HG03060 (cell line): ENCODE data around the gene MYL9.
"Not testable (repeated sequence)": the region's sequence is repeated elsewhere in the genome, so short reads cannot be mapped to it uniquely, and the experiment has no call there.

ENCODE experiments used
- ATAC-seq: cut with Tn5 transposase; IDR thresholded peaks from one replicate; pipeline ENCODE4 v1.9.1; 2021; ENCODE audit warnings: low read depth, moderate number of reproducible peaks; ENCODE audit not compliant: unreplicated experiment

MYL9 gene

DNA sequence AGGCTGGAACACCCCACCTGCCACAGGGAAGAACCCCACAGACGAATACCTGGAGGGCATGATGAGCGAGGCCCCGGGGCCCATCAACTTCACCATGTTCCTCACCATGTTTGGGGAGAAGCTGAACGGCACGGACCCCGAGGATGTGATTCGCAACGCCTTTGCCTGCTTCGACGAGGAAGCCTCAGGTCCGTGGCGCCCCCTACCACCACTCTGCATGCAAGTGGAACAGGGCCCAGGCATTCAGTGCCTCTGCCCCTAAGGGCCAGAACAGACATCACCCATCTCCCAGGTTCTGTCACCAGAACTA, 6.6 kb downstream of the MYL9 start:
- ATAC-seq = no peak

DNA sequence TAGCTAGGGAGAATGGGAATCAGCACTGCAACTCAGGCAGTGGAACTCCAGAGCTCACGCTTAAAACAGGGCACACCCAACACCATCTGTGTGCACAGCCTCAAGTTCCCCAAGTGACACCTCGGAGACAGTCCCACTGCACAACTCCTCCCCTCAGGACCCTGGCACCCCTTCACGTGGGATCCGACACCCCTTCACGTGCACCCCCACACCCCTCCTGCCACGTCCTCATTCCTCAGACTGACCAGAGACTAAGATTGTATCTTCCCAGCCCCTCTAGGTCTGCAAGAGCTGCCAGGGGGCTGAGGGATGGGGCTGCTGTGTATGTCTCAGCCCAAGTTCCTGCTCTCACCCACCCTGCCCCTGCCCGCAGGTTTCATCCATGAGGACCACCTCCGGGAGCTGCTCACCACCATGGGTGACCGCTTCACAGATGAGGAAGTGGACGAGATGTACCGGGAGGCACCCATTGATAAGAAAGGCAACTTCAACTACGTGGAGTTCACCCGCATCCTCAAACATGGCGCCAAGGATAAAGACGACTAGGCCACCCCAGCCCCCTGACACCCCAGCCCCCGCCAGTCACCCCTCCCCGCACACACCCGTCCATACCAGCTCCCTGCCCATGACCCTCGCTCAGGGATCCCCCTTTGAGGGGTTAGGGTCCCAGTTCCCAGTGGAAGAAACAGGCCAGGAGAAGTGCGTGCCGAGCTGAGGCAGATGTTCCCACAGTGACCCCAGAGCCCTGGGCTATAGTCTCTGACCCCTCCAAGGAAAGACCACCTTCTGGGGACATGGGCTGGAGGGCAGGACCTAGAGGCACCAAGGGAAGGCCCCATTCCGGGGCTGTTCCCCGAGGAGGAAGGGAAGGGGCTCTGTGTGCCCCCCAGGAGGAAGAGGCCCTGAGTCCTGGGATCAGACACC, 7.6 kb downstream of the MYL9 start:
- ATAC-seq = no peak

- no peak for ATAC-seq
These were observed 8.3 kb downstream of the MYL9 start for GRCh38 chr20:36549628-36549941.

- no peak for ATAC-seq
These were observed 8.8 kb downstream of the MYL9 start for GRCh38 chr20:36549942-36550789.

GRCh38 chr20:36550790-36551299, 9.5 kb downstream of the MYL9 start:
- no peak for ATAC-seq

- ATAC-seq = no peak
These were observed 13.9 kb downstream of the MYL9 start for GRCh38 chr20:36555248-36555647.

GRCh38 chr20:36562724-36563123, 21.4 kb downstream of the MYL9 start:
- ATAC-seq = no peak

DNA sequence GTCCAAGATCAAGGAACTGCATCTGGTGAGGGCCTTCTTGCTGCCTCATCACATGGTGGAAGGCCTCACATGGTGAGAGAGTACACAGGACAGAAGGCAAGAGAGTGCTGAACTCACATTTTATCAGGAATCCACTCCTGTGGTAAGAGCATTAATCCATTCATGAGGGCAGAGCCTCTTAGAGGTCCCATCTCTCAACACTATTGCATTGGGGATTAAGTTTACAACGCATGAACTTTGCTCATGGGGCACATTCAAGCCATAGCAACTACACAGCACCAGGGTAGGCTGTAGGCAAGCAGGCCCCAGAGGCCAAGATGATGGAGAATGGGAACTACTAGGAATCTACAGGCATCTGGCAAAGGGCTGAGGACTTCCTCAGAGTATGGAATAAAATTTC, 22.1 kb downstream of the MYL9 start:
- no peak for ATAC-seq

DNA sequence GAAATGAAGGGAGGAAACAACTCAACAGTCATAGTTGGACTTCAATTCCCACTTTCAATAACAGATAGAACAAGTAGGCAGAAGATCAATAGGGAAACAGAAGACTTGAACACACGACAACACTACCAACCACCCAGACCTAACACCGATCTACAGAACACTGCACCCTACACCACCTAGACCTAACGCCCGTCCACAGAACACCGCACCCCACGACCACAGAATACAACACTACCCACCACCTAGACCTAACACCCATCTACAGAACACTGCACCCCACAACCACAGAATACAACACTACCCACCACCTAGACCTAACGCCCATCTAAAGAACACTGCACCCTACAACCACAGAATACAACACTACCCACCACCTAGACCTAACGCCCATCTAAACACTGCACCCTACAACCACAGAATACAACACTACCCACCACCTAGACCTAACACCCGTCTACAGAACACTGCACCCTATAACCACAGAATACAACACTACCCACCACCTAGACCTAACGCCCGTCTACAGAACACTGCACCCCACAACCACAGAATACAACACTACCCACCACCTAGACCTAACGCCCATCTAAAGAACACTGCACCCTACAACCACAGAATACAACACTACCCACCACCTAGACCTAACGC, 22.9 kb downstream of the MYL9 start:
- ATAC-seq = not testable (repeated sequence)

GRCh38 chr20:36564726-36565121, 23.4 kb downstream of the MYL9 start:
- ATAC-seq = not testable (repeated sequence)

- no peak for ATAC-seq
These were observed 24.2 kb downstream of the MYL9 start for GRCh38 chr20:36565520-36565919.

- ATAC-seq = no peak
These were observed 28.6 kb downstream of the MYL9 start for GRCh38 chr20:36569847-36570429.

DNA sequence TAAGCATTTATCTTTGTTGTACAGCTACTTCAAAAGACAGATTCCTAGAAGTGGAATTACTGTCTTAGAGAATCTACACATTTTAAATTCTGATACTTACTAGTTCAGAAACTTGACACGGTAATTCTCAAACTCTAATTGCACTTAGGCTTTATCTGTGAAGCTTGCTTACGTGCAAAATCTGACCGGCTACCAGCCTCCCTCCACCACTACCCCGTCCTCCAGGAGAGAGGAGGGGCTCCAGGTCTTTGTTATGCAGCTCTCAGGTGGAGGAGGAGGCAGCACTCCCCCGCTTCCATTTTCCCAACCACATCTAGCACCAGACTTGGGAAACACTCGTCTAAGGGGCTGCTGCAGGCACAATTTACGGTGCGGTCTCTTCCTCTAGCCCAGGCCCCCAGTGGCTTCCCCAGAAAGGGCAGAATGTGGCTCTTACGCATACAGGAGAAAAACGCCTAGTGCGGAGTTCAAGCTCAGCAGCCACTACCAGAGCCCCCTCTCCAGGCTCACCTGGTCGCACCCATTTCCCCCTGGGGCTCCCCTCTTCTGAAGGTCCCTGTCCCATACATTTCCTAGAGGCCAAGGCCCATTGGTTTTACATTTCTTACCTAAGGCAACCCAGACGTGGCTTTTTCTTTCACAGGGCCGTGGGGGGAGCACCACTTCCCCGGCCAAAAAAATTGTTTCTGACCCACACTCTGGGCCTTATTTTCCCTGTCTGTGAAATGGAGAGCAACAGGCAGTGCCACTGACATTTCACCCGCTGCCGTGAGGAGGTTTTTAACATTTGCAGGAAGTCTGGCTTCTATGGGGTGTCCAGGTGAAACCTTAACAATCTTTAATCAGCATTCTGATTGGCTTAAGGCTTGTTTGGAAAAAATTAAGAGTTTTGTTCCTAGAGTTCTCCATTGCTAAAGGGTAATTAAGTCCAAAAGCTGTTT, 30.5 kb downstream of the MYL9 start:
- ATAC-seq = no peak

- ATAC-seq = peak; percentile 20
These were observed 31.4 kb downstream of the MYL9 start for GRCh38 chr20:36572701-36573102.

DNA sequence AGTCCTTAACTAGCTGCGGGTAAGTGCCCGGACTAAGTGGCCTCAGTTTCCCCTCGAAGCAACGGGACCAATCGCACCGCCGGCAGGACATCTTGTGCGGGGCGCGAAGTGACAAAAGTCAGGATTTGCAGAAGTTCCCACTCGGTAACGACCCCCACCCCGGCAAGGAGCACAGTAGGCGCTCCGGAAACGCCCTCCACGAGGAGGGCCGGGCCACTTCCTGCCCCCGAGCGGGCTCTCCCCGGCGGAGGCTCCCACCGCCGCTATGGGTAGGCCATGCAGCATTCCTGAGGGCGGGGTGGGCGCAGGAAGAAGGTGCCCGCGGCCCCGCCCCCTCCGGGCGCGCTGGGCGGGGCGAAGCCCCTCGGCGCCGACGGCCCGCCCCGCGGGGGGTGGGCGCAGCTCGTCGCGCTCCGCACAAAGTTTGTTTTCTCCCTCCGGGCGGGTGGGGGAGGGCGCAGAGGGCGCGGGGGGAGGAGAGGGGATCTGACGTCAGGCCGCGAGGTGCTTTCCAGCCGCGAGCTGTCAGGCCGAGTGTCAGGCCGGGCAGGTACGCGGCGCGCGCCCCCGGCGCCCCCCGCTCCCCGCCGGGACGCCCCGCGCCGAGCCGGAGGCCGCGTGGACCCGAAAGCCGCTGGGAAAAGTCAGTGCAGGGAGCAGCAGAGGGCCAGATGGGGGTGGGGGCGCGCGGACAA, 31.9 kb downstream of the MYL9 start, which contains the start of gene TGIF2:
TSS of gene TGIF2 (plus strand) at position 495 of the 695 bp plus-strand sequence. CDS start 5,178 bp downstream, outside the sequence.
- peak; percentile 32 for ATAC-seq

- no peak for ATAC-seq
These were observed 32.6 kb downstream of the MYL9 start for GRCh38 chr20:36573798-36574365.

DNA sequence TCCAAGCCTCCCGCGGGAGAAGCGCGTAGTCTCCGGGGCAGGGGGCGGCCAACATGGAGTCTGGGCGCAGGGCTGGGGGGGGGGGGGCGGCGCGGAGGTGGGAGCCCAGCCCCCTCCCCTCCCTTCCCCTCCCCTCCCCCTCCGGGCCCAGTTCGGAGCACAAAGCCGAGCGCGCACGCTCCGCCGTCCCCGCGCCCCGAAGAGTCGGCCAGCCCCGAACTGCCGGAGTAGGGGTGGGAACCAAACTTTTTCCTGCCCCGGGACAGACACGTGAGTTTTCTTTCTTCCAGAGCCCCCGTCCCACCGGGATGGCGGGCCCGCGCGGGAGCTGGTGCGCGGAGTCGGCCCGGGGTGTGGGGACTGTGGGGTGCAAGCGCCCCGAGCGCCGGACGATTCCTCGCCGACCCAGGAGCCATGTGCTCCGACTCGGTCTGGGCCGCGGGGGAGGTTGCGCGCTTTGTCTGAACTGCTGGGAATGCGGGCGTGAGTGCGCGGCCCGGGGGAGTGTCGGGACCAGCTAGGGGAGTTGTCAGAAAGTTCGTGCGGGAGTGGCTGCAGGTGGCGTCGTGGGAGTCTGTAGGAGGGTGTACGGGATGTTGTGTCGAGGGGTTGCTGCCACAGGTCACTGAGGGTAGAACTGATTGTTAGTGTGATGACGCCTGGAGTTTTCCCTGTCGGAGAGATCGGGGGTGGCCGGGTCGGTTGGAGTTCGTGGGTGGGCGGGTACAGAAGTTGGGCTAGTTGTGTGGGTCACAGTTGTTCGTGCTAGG, 33.2 kb downstream of the MYL9 start:
- no peak for ATAC-seq

- no peak for ATAC-seq
These were observed 34.7 kb downstream of the MYL9 start for GRCh38 chr20:36576081-36576445.
